WTC11 (cell line): ENCODE results near the gene KCNMA1. TPM values are rescaled to one million over a fixed set of nuclear protein-coding genes. Genes with fewer than 3 reads are reported as not detected.

ENCODE experiments used
- ATAC-seq: fragments of 200-7000 bp; cut with Tn5 transposase; 2 replicates; pipeline ENCODE4 v1.10.0; 2021; ENCODE audit warnings: mild to moderate bottlenecking, moderate library complexity
- CTCF ChIA-PET: fragments of 300-600 bp; sonication (Branson Sonifier 250); formaldehyde crosslinking; loops from one replicate; lab custom pipeline; 2021; ENCODE audit warnings: antibody characterized with exemption; lab: Charles Lee
- POLR2A ChIA-PET: fragments of 350-600 bp; sonication (Branson Sonifier 250); formaldehyde crosslinking; loops from one replicate; lab custom pipeline; 2021; ENCODE audit warnings: antibody characterized with exemption; lab: Charles Lee
- DNase-seq: peaks from one replicate; pipeline ENCODE4 v3.0.0; 2021; ENCODE audit warnings: low spot score
- H3K27ac Mint-ChIP-seq: 2 replicates; pipeline ENCODE4 v1.8.0; 2021; ENCODE audit warnings: mixed read lengths
- H3K27me3 Mint-ChIP-seq: 2 replicates; pipeline ENCODE4 v1.8.0; 2021; ENCODE audit warnings: low read depth, mild to moderate bottlenecking, moderate library complexity, mixed read lengths
- H3K36me3 Mint-ChIP-seq: 2 replicates; pipeline ENCODE4 v1.8.0; 2021; ENCODE audit warnings: mixed read lengths
- H3K4me1 Mint-ChIP-seq: 2 replicates; pipeline ENCODE4 v1.8.0; 2022; ENCODE audit warnings: mixed read lengths
- H3K4me3 Mint-ChIP-seq: 2 replicates; pipeline ENCODE4 v1.8.0; 2021; ENCODE audit warnings: mild to moderate bottlenecking, moderate library complexity, mixed read lengths
- H3K9me3 Mint-ChIP-seq: 2 replicates; pipeline ENCODE4 v1.8.0; 2021; ENCODE audit warnings: mixed read lengths
- ELF4 ChIP-seq: sonication (generic); formaldehyde crosslinking; IDR thresholded peaks from 2 replicates; pipeline ENCODE4 v1.8.1; 2022; ENCODE audit warnings: low read depth, mild to moderate bottlenecking, moderate library complexity, missing genetic modification reagents
- GRHL2 ChIP-seq: fragments of 250-450 bp; sonication (Bioruptor Pico); IDR thresholded peaks from 2 replicates; pipeline ENCODE4 v1.8.0; 2022; ENCODE audit warnings: mild to moderate bottlenecking, moderate library complexity; ENCODE audit not compliant: insufficient replicate concordance, severe bottlenecking
- JAZF1 ChIP-seq: fragments of 250-450 bp; sonication (Bioruptor Pico); IDR thresholded peaks from 2 replicates; pipeline ENCODE4 v1.9.0; 2021; ENCODE audit warnings: moderate library complexity, mild to moderate bottlenecking, inconsistent platforms
- NFYB ChIP-seq: sonication (generic); formaldehyde crosslinking; conservative IDR thresholded peaks from 2 replicates; pipeline ENCODE4 v1.8.0; 2022; ENCODE audit warnings: low read depth, missing genetic modification reagents
- NR1H2 ChIP-seq: sonication (generic); formaldehyde crosslinking; IDR thresholded peaks from 2 replicates; pipeline ENCODE4 v1.9.0; 2021; ENCODE audit warnings: mild to moderate bottlenecking, moderate library complexity, missing genetic modification reagents
- NR3C1 ChIP-seq: sonication (generic); formaldehyde crosslinking; conservative IDR thresholded peaks from 2 replicates; pipeline ENCODE4 v1.8.1; 2023; ENCODE audit warnings: low read depth, mild to moderate bottlenecking, missing genetic modification reagents
- PRDM15 ChIP-seq: sonication (generic); formaldehyde crosslinking; IDR thresholded peaks from 2 replicates; pipeline ENCODE4 v1.8.0; 2022; ENCODE audit warnings: missing genetic modification reagents
- PREB ChIP-seq: sonication (generic); formaldehyde crosslinking; IDR thresholded peaks from 2 replicates; pipeline ENCODE4 v1.8.1; 2022; ENCODE audit warnings: mild to moderate bottlenecking, missing genetic modification reagents, moderate library complexity, borderline replicate concordance
- PRRX2 ChIP-seq: fragments of 250-450 bp; sonication (Bioruptor Pico); IDR thresholded peaks from 2 replicates; pipeline ENCODE4 v1.8.0; 2021; ENCODE audit warnings: mild to moderate bottlenecking
- SP1 ChIP-seq: sonication (generic); formaldehyde crosslinking; conservative IDR thresholded peaks from 2 replicates; pipeline ENCODE4 v1.8.1; 2022; ENCODE audit warnings: missing genetic modification reagents
- TCF7 ChIP-seq: sonication (generic); formaldehyde crosslinking; IDR thresholded peaks from 2 replicates; pipeline ENCODE4 v1.8.0; 2022; ENCODE audit warnings: mild to moderate bottlenecking, low read depth, missing genetic modification reagents, moderate library complexity
- USF2 ChIP-seq: sonication (generic); formaldehyde crosslinking; IDR thresholded peaks from 2 replicates; pipeline ENCODE4 v1.8.1; 2023; ENCODE audit warnings: mild to moderate bottlenecking, missing genetic modification reagents, moderate library complexity
- ZNF138 ChIP-seq: sonication (generic); formaldehyde crosslinking; conservative IDR thresholded peaks from 2 replicates; pipeline ENCODE4 v1.8.1; 2022; ENCODE audit warnings: mild to moderate bottlenecking, moderate library complexity, missing genetic modification reagents
- ZSCAN18 ChIP-seq: fragments of 250-450 bp; sonication (Bioruptor Pico); IDR thresholded peaks from 2 replicates; pipeline ENCODE4 v2.1.2; 2022; ENCODE audit warnings: mild to moderate bottlenecking, moderate library complexity
- total RNA-seq: library from RNA; stranded (reverse); gene quantifications from 3 replicates; pipeline ENCODE4 v1.2.3, GENCODE V29; 2021
- TF ChIP-seq, protein P1 (sequence below): sonication (generic); formaldehyde crosslinking; IDR thresholded peaks from 2 replicates; pipeline ENCODE4 v1.8.1; 2023; ENCODE audit warnings: mild to moderate bottlenecking, missing genetic modification reagents
- TF ChIP-seq, protein P2 (sequence below): sonication (generic); formaldehyde crosslinking; IDR thresholded peaks from 2 replicates; pipeline ENCODE4 v1.8.0; 2022; ENCODE audit warnings: mild to moderate bottlenecking, missing genetic modification reagents
- TF ChIP-seq, protein P3 (sequence below): sonication (generic); formaldehyde crosslinking; IDR thresholded peaks from 2 replicates; pipeline ENCODE4 v1.8.1; 2023; ENCODE audit warnings: mild to moderate bottlenecking, missing genetic modification reagents, moderate library complexity
- TF ChIP-seq, protein P4 (sequence below): sonication (generic); formaldehyde crosslinking; IDR thresholded peaks from 2 replicates; pipeline ENCODE4 v1.8.1; 2022; ENCODE audit warnings: low read depth, mild to moderate bottlenecking, moderate library complexity, missing genetic modification reagents, borderline replicate concordance

KCNMA1 gene
- total RNA-seq, 1 experiment from 2014 or later, result 7.3 TPM

DNA sequence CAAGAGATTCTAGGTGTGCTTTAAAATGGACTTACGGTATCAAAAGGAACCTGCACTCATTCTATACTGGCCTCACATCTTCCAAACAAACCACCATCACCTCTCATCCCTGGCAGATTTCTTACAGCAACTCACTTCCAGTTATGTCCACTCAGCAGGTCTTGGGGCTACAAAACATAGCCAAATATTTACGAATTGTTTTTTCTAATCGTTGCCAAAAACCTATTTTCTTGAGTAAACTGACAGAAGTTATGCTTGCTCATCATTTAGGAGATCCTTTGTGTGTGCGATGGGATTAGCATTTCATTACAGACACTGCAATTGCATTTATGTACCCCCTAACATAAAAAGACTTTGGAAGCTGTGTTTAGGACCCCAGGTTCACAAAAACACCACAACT, 2.7 kb downstream of the KCNMA1 start (continued):
- TF ChIP-seq JAZF1 (CRISPR knock-in tag), result no peak
- TF ChIP-seq, protein P1, sequence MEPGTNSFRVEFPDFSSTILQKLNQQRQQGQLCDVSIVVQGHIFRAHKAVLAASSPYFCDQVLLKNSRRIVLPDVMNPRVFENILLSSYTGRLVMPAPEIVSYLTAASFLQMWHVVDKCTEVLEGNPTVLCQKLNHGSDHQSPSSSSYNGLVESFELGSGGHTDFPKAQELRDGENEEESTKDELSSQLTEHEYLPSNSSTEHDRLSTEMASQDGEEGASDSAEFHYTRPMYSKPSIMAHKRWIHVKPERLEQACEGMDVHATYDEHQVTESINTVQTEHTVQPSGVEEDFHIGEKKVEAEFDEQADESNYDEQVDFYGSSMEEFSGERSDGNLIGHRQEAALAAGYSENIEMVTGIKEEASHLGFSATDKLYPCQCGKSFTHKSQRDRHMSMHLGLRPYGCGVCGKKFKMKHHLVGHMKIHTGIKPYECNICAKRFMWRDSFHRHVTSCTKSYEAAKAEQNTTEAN (CRISPR knock-in tag), result no peak
- TF ChIP-seq ELF4 (CRISPR knock-in tag), result no peak
- TF ChIP-seq TCF7 (CRISPR knock-in tag), result no peak
- TF ChIP-seq PRDM15 (CRISPR knock-in tag), result no peak
- TF ChIP-seq NR1H2, result no peak
- no peak for TF ChIP-seq SP1
- no peak for TF ChIP-seq NR3C1 (CRISPR knock-in tag)
- TF ChIP-seq GRHL2 (CRISPR knock-in tag), result no peak
- no peak for TF ChIP-seq PRRX2 (CRISPR knock-in tag)
- TF ChIP-seq PREB (CRISPR knock-in tag), result no peak

- Mint-ChIP-seq H3K36me3 (no peaks in the 10 kb centered on the region), H3K27ac (no peak overlapping the region), H3K4me1 (peaks cover 34% of the 10 kb centered on the region), H3K4me3 (no peak overlapping the region), H3K9me3 (0 out of 2 replicates have a peak, but pooled peaks cover 3% of the 10 kb centered on the region), H3K27me3 (peaks cover 45% of the 10 kb centered on the region)
- CTCF ChIA-PET, result interaction anchor here (1.3 to 5.8 kb wide), 5 partner anchors 11 to 467 kb away, joined by 3 to 28 read pairs (median 6); no protein-coding TSS in a partner anchor
- ATAC-seq, result no peak
- no peak for DNase-seq
- TF ChIP-seq ZSCAN18, result no peak
- TF ChIP-seq ZNF138, result no peak
- TF ChIP-seq, protein P2, sequence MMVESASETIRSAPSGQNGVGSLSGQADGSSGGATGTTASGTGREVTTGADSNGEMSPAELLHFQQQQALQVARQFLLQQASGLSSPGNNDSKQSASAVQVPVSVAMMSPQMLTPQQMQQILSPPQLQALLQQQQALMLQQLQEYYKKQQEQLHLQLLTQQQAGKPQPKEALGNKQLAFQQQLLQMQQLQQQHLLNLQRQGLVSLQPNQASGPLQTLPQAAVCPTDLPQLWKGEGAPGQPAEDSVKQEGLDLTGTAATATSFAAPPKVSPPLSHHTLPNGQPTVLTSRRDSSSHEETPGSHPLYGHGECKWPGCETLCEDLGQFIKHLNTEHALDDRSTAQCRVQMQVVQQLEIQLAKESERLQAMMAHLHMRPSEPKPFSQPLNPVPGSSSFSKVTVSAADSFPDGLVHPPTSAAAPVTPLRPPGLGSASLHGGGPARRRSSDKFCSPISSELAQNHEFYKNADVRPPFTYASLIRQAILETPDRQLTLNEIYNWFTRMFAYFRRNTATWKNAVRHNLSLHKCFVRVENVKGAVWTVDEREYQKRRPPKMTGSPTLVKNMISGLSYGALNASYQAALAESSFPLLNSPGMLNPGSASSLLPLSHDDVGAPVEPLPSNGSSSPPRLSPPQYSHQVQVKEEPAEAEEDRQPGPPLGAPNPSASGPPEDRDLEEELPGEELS, result no peak
- TF ChIP-seq NFYB (CRISPR knock-in tag), result no peak
- no peak for TF ChIP-seq USF2 (CRISPR knock-in tag)
- TF ChIP-seq, protein P3, sequence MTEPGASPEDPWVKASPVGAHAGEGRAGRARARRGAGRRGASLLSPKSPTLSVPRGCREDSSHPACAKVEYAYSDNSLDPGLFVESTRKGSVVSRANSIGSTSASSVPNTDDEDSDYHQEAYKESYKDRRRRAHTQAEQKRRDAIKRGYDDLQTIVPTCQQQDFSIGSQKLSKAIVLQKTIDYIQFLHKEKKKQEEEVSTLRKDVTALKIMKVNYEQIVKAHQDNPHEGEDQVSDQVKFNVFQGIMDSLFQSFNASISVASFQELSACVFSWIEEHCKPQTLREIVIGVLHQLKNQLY (CRISPR knock-in tag), result no peak
- TF ChIP-seq, protein P4, sequence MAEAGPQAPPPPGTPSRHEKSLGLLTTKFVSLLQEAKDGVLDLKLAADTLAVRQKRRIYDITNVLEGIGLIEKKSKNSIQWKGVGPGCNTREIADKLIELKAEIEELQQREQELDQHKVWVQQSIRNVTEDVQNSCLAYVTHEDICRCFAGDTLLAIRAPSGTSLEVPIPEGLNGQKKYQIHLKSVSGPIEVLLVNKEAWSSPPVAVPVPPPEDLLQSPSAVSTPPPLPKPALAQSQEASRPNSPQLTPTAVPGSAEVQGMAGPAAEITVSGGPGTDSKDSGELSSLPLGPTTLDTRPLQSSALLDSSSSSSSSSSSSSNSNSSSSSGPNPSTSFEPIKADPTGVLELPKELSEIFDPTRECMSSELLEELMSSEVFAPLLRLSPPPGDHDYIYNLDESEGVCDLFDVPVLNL, result no peak
- POLR2A ChIA-PET, result interaction anchor here (1.2 kb wide), 1 partner anchor 24 kb away, joined by 5 read pairs; no protein-coding TSS in a partner anchor
These were observed 4.2 kb downstream of the KCNMA1 start for GRCh38 chr10:77633376-77633775.
